ENCODE results near the gene NXPE4.

NXPE4 gene

GRCh38 chr11:114553642-114554041, 41.9 kb downstream of the NXPE4 start:
- Histone ChIP-seq H3K79me2 (ENCODE audit: insufficient read depth, low read length) (no peaks in the 10 kb centered on the region), H3K9me3 (ENCODE audit: low read length) (no peaks in the 10 kb centered on the region), H3K4me2 (ENCODE audit: low read length) (no peak overlapping the region), H2AFZ (ENCODE audit: low read length) (no peak overlapping the region), H3K27ac (ENCODE audit: low read depth, low read length, poor library complexity, severe bottlenecking) (no peak overlapping the region), H4K20me1 (ENCODE audit: insufficient read depth, low read length) (no peaks in the 10 kb centered on the region), H3K9ac (ENCODE audit: low read length) (no peak overlapping the region), H3K27me3 (ENCODE audit: insufficient read depth, low read length) (no peaks in the 10 kb centered on the region), H3K36me3 (ENCODE audit: insufficient read depth, low read length) (no peaks in the 10 kb centered on the region), H3F3A (ENCODE audit: insufficient read depth, low read length) (no peaks in the 10 kb centered on the region), H3K4me1 (ENCODE audit: insufficient read depth, low read length, severe bottlenecking) (no peaks in the 10 kb centered on the region), H3K4me3 (ENCODE audit: low read depth, low read length, poor library complexity, severe bottlenecking) (no peak overlapping the region), H3K9me2 (ENCODE audit: low read depth, low read length) (no peaks in the 10 kb centered on the region)
- TF ChIP-seq EZH2 (IDR thresholded peaks at IDR 0.05; ENCODE audit: borderline replicate concordance, low read length), result no peak
- TF ChIP-seq CTCF (IDR thresholded peaks at IDR 0.05; ENCODE audit: low read length), result no peak

GRCh38 chr11:114551060-114551459, 44.5 kb downstream of the NXPE4 start:
- Histone ChIP-seq H3K9me2 (ENCODE audit: low read depth, low read length) (no peaks in the 10 kb centered on the region), H3K27me3 (ENCODE audit: insufficient read depth, low read length) (no peaks in the 10 kb centered on the region), H3K4me2 (ENCODE audit: low read length) (no peak overlapping the region), H3K27ac (ENCODE audit: low read depth, low read length, poor library complexity, severe bottlenecking) (no peak overlapping the region), H2AFZ (ENCODE audit: low read length) (no peak overlapping the region), H3F3A (ENCODE audit: insufficient read depth, low read length) (no peaks in the 10 kb centered on the region), H3K4me3 (ENCODE audit: low read depth, low read length, poor library complexity, severe bottlenecking) (no peak overlapping the region), H3K9me3 (ENCODE audit: low read length) (no peaks in the 10 kb centered on the region), H3K79me2 (ENCODE audit: insufficient read depth, low read length) (no peaks in the 10 kb centered on the region), H3K4me1 (ENCODE audit: insufficient read depth, low read length, severe bottlenecking) (no peaks in the 10 kb centered on the region), H3K36me3 (ENCODE audit: insufficient read depth, low read length) (no peaks in the 10 kb centered on the region), H4K20me1 (ENCODE audit: insufficient read depth, low read length) (no peaks in the 10 kb centered on the region), H3K9ac (ENCODE audit: low read length) (no peak overlapping the region)
- TF ChIP-seq EZH2 (IDR thresholded peaks at IDR 0.05; ENCODE audit: borderline replicate concordance, low read length) (no peak), CTCF (IDR thresholded peaks at IDR 0.05; ENCODE audit: low read length) (no peak)

- Histone ChIP-seq H3K27ac (ENCODE audit: low read depth, low read length, poor library complexity, severe bottlenecking) (no peak overlapping the region), H3K36me3 (ENCODE audit: insufficient read depth, low read length) (no peaks in the 10 kb centered on the region), H4K20me1 (ENCODE audit: insufficient read depth, low read length) (no peaks in the 10 kb centered on the region), H3K4me3 (ENCODE audit: low read depth, low read length, poor library complexity, severe bottlenecking) (no peak overlapping the region), H3K9me2 (ENCODE audit: low read depth, low read length) (no peaks in the 10 kb centered on the region), H3K27me3 (ENCODE audit: insufficient read depth, low read length) (no peaks in the 10 kb centered on the region), H3K9ac (ENCODE audit: low read length) (no peak overlapping the region), H3K79me2 (ENCODE audit: insufficient read depth, low read length) (no peaks in the 10 kb centered on the region), H2AFZ (ENCODE audit: low read length) (no peak overlapping the region), H3K4me1 (ENCODE audit: insufficient read depth, low read length, severe bottlenecking) (no peaks in the 10 kb centered on the region), H3F3A (ENCODE audit: insufficient read depth, low read length) (no peaks in the 10 kb centered on the region), H3K9me3 (ENCODE audit: low read length) (no peaks in the 10 kb centered on the region), H3K4me2 (ENCODE audit: low read length) (no peak overlapping the region)
- no peak for TF ChIP-seq CTCF (IDR thresholded peaks at IDR 0.05; ENCODE audit: low read length)
- TF ChIP-seq EZH2 (IDR thresholded peaks at IDR 0.05; ENCODE audit: borderline replicate concordance, low read length), result no peak
These were observed 69.9 kb downstream of the NXPE4 start for GRCh38 chr11:114525682-114526081.

All from OCI-LY1 (cell line).